GM12878 (cell line): ENCODE data around the gene MEAK7. TPM values are rescaled to one million over a fixed set of nuclear protein-coding genes. Genes with fewer than 3 reads are reported as not detected.
A peak's percentile ranks its signal among the peaks of the same experiment; 100 is the strongest.

Experiments used
- ATAC-seq: fragments of 200-7000 bp; cut with Tn5 transposase; 3 replicates; pipeline ENCODE4 v1.9.1; 2020; ENCODE audit warnings: mild to moderate bottlenecking, moderate library complexity
- BruUV-seq: library from RNA; stranded (reverse); fragments of 400-500 nt; replicated peaks from 2 replicates; lab custom pipeline; 2021; lab: Mats Ljungman, UMichigan
- CTCF ChIA-PET: fragments of 300-600 bp; sonication (Branson Sonifier 250); formaldehyde crosslinking; extraction: SDS; loops from one replicate; lab custom pipeline; 2021; ENCODE audit warnings: inconsistent platforms; lab: Yijun Ruan, JAX
- POLR2A ChIA-PET: fragments of 350-600 bp; formaldehyde crosslinking; extraction: SDS; loops from one replicate; lab custom pipeline; 2021; ENCODE audit warnings: inconsistent platforms; lab: Charles Lee
- RAD21 ChIA-PET: fragments of 300-600 bp; sonication (Branson Sonifier 250); formaldehyde crosslinking; loops from one replicate; lab custom pipeline; 2023; ENCODE audit warnings: antibody characterized with exemption; ENCODE audit not compliant: unreplicated experiment; lab: Charles Lee
- SMC1A ChIA-PET: fragments of 300-600 bp; sonication (Branson Sonifier 250); formaldehyde crosslinking; loops from one replicate; lab custom pipeline; 2023; ENCODE audit not compliant: unreplicated experiment, uncharacterized antibody; lab: Charles Lee
- DNase-seq: peaks from one replicate; pipeline ENCODE4 v3.0.0-alpha.2; 2011; ENCODE audit warnings: low read depth, low spot score
- FAIRE-seq: peaks from 3 replicates; lab custom pipeline; 2011; peaks lifted over from hg19 to GRCh38; lab: Jason Lieb, UNC
- H2AFZ ChIP-seq: 2 replicates; pipeline ENCODE4 v1.6.0; 2011; ENCODE audit warnings: low read depth, low read length, control low read depth; ENCODE audit not compliant: control insufficient read depth
- H3K27ac ChIP-seq: 2 replicates; pipeline ENCODE4 v1.5.1; 2011; ENCODE audit warnings: control low read depth; ENCODE audit not compliant: control insufficient read depth, insufficient read depth
- H3K27me3 ChIP-seq, 2 experiments: replicated peaks in 1 of 2; 2 replicates each; pipeline versions ENCODE4 v1.6.0 to v1.6.1; 2011; ENCODE audit warnings: low read length in 1 of 2; ENCODE audit not compliant: control insufficient read depth in 2 of 2, insufficient read depth in 2 of 2
- H3K36me3 ChIP-seq, 2 experiments: 2 replicates each; pipeline ENCODE4 v1.5.1; 2011; ENCODE audit warnings: low read length in 1 of 2; ENCODE audit not compliant: control insufficient read depth in 2 of 2, insufficient read depth in 2 of 2
- H3K4me1 ChIP-seq: 2 replicates; pipeline ENCODE4 v1.6.1; 2011; ENCODE audit warnings: mild to moderate bottlenecking, low read length, moderate library complexity, mixed read lengths; ENCODE audit not compliant: control insufficient read depth, insufficient read depth
- H3K4me2 ChIP-seq: 2 replicates; pipeline ENCODE4 v1.6.0; 2011; ENCODE audit warnings: control low read depth; ENCODE audit not compliant: control insufficient read depth, insufficient read depth
- H3K4me3 ChIP-seq: fragments of 200-600 bp; sonication (generic); 2 replicates; pipeline ENCODE4 v1.5.1; 2016
- H3K79me2 ChIP-seq: 2 replicates; pipeline ENCODE4 v1.6.0; 2011; ENCODE audit warnings: low read length; ENCODE audit not compliant: control insufficient read depth, insufficient read depth
- H3K9ac ChIP-seq: 2 replicates; pipeline ENCODE4 v1.8.0; 2011; ENCODE audit warnings: low read length, control low read depth, mixed read lengths; ENCODE audit not compliant: control insufficient read depth, insufficient read depth
- H3K9me3 ChIP-seq: replicated peaks from 3 replicates; pipeline ENCODE4 v1.5.1; 2011; ENCODE audit warnings: mild to moderate bottlenecking, low read length; ENCODE audit not compliant: control insufficient read depth, insufficient read depth
- H4K20me1 ChIP-seq: 2 replicates; pipeline ENCODE4 v1.6.0; 2011; ENCODE audit not compliant: control insufficient read depth, insufficient read depth
- BHLHE40 ChIP-seq, 2 experiments: fragments of 450-650 bp in 1 of 2; IDR thresholded peaks; 2 replicates each; pipeline ENCODE4 v1.6.1; 2011 to 2017; ENCODE audit warnings: low read depth in 2 of 2, borderline replicate concordance in 1 of 2, improper control_type of control experiment in 1 of 2, low read length in 1 of 2, mild to moderate bottlenecking in 1 of 2
- EGR1 ChIP-seq, 2 experiments: IDR thresholded peaks; 1 replicate in 1 of 2; 2 replicates in 1 of 2; pipeline ENCODE4 v1.6.1; 2011 to 2012; ENCODE audit warnings: low read depth in 2 of 2, low read length in 2 of 2, borderline replicate concordance in 1 of 2, mild to moderate bottlenecking in 1 of 2, moderate library complexity in 1 of 2
- GATAD2B ChIP-seq: fragments of 450-650 bp; conservative IDR thresholded peaks from 2 replicates; pipeline ENCODE4 v1.6.1; 2017; ENCODE audit warnings: low read depth, mild to moderate bottlenecking, moderate library complexity
- MEF2B ChIP-seq: fragments of 450-650 bp; IDR thresholded peaks from 2 replicates; pipeline ENCODE4 v1.6.1; 2018; ENCODE audit warnings: mild to moderate bottlenecking, moderate library complexity; ENCODE audit not compliant: partially characterized antibody, poor library complexity, severe bottlenecking
- WGBS: methylation state at CpG from one replicate; pipeline ENCODE4 v1.1.6; 2016; ENCODE audit warnings: low lambda C conversion rate; ENCODE audit not compliant: insufficient replicate concordance, insufficient coverage; ENCODE audit errors: missing lambda C conversion rate; 5-methylcytosine and 5-hydroxymethylcytosine counted together
- in situ Hi-C: fragments of 300-500 bp; cut with MboI; formaldehyde crosslinking; loops from 9 replicates; pipeline ENCODE4 v1.14.3; 2018; ENCODE audit warnings: mixed read lengths
- intact Hi-C: fragments of 100-400 bp; cut with micrococcal nuclease; formaldehyde crosslinking; loops from one replicate; pipeline ENCODE4 v1.14.2; 2022; ENCODE audit not compliant: unreplicated experiment
- polyA plus RNA-seq, 11 experiments: library from polyadenylated mRNA; depleted of rRNA in 4 of 11; unstranded in 6 of 11; stranded (reverse) in 5 of 11; fragments of >200 nt; fragmentation: Nextera tagmentation in 4 of 11; fragmentation: Illumina TruSeq in 1 of 11; extraction: Ambion mirVana in 4 of 11; extraction: Trizol in 1 of 11; gene quantifications; 1 replicate in 1 of 11; 2 replicates in 10 of 11; pipeline versions ENCODE4 v1.2.1 to v1.2.3, GENCODE V29; 2011 to 2016; ENCODE audit warnings: inconsistent platforms in 2 of 11, missing spikeins in 2 of 11, low read depth in 1 of 11
- total RNA-seq, 4 experiments: library from RNA; depleted of rRNA in 3 of 4; stranded (reverse); fragments of >200 nt in 3 of 4; fragmentation: Illumina TruSeq in 1 of 4; extraction: Trizol in 1 of 4; gene quantifications; 2 replicates each; pipeline versions ENCODE4 v1.2.1 to v1.2.3, GENCODE V29; 2013 to 2021
- TF ChIP-seq, protein P1 (sequence below), 3 experiments: IDR thresholded peaks in 2 of 3; conservative IDR thresholded peaks in 1 of 3; 2 replicates each; pipeline ENCODE4 v1.5.1; 2011; ENCODE audit warnings: low read depth in 3 of 3, low read length in 3 of 3, mild to moderate bottlenecking in 3 of 3, control low read depth in 2 of 3, moderate library complexity in 2 of 3, inconsistent platforms in 1 of 3, mixed read lengths in 1 of 3; ENCODE audit not compliant: control insufficient read depth in 2 of 3, insufficient read depth in 1 of 3; ENCODE audit errors: extremely low read depth in 1 of 3

The MEAK7 gene
- total and polyA plus RNA-seq, 10 of the 15 experiments (the other 5 are each of a cell fraction or from before 2014, with no cell fraction given), result 1.4 to 11.9 (median 6.4) TPM

DNA sequence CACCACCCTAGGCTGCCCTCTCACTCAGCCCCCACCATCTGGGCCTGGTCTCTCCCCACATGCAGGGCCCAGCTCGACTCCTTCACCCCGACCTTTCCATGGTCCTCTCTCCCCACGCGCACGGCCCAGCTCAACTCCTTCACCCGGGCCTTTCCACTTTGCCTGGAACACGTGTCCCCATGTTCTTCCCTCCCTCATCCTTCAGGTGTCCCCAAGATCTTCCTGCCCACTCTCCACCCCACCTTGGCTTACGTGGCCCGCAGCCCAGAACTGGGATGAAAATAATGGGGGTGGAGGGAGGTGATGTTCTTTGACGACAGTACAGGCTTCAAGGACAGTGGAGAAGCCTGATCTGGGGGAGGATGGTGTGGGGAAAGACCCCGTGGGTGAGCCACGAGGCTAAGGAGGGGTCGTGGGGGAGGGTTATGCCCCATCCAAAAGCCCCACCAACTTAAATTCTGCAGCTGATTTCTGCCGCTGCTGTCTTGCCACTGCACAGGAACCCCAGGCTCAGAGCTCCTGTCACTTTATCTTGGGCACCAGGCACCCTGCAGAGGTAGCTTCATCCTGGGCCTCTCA lies 9.9 kb upstream of the MEAK7 start (continued):
- TF ChIP-seq, protein P1, sequence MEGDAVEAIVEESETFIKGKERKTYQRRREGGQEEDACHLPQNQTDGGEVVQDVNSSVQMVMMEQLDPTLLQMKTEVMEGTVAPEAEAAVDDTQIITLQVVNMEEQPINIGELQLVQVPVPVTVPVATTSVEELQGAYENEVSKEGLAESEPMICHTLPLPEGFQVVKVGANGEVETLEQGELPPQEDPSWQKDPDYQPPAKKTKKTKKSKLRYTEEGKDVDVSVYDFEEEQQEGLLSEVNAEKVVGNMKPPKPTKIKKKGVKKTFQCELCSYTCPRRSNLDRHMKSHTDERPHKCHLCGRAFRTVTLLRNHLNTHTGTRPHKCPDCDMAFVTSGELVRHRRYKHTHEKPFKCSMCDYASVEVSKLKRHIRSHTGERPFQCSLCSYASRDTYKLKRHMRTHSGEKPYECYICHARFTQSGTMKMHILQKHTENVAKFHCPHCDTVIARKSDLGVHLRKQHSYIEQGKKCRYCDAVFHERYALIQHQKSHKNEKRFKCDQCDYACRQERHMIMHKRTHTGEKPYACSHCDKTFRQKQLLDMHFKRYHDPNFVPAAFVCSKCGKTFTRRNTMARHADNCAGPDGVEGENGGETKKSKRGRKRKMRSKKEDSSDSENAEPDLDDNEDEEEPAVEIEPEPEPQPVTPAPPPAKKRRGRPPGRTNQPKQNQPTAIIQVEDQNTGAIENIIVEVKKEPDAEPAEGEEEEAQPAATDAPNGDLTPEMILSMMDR (IDR thresholded peaks at IDR 0.05 in 2 of 3, conservative IDR thresholded peaks at IDR 0.05 in 1 of 3; ENCODE audit: control insufficient read depth in 2 of 3, extremely low read depth in 1 of 3, insufficient read depth in 1 of 3, low read depth in 3 of 3, low read length in 3 of 3), result no peak
- TF ChIP-seq BHLHE40 (IDR thresholded peaks at IDR 0.05; ENCODE audit: borderline replicate concordance in 1 of 2, low read depth in 2 of 2, low read length in 1 of 2), result no peak
- TF ChIP-seq MEF2B, result no peak
- TF ChIP-seq, all 136 proteins: peak for 14

DNA sequence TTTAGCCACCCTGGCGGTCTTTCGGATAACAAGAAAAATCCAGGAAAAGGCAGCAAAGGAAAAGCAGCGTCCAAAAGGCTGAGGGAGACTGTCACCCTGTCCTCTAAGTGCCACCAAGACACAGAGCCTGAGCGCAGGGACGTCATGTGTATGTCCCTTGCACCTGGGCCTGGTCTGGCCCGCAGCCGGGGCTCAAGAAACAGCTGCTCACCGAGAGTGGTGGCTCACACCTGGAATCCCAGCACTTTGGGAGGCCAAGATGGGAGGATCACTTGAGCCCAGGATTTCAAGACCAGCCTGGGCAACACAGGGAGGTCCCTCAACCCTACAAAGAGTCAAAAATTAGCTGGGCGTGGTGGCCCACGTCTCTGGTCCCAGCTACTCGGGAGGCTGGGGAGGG lies 9.2 kb upstream of the MEAK7 start:
- 91% methylated on average over 10 of the region's 11 CpGs for WGBS
- Histone ChIP-seq H3K9ac (peak overlapping the region; percentile 92), H3K27ac (peak overlapping the region; percentile 99), H2AFZ (no peak overlapping the region; the same call in 1 of the 2 replicates), H4K20me1 (no peaks in the 10 kb centered on the region), H3K9me3 (no peaks in the 10 kb centered on the region), H3K4me1 (peaks cover 43% of the 10 kb centered on the region), H3K36me3 (no peaks in the 10 kb centered on the region), H3K4me3 (no peak overlapping the region), H3K79me2 (peaks cover 2% of the 10 kb centered on the region; the same call in 1 of the 2 replicates), H3K4me2 (no peak overlapping the region), H3K27me3 (no peaks in the 10 kb centered on the region)
- no peak for DNase-seq
- in situ Hi-C loops (loop anchor here (5.0 to 25.0 kb wide), 3 partner anchors 109 to 449 kb away; no protein-coding TSS in a partner anchor), intact Hi-C loops (loop anchor here (2.0 kb wide), 2 partner anchors 49 to 103 kb away; no protein-coding TSS in a partner anchor)
- FAIRE-seq, result no peak
- BruUV-seq, result no TSS peak
- ChIA-PET SMC1A (interaction anchor here (0.6 to 13.2 kb wide), 17 partner anchors 15 to 457 kb away, joined by 3 to 183 read pairs (median 11); partner anchors contain the start of gene COTL1), RAD21 (interaction anchor here (1.1 to 6.6 kb wide), 6 partner anchors 20 to 214 kb away, joined by 3 to 194 read pairs (median 50); partner anchors contain the start of gene COTL1), CTCF (interaction anchor here (0.6 to 11.6 kb wide), 23 partner anchors 8 to 439 kb away, joined by 3 to 299 read pairs (median 4); partner anchors contain the start of gene COTL1), POLR2A (interaction anchor here (0.6 to 5.8 kb wide), 11 partner anchors 15 to 470 kb away, joined by 3 to 60 read pairs (median 5); no protein-coding TSS in a partner anchor)
- TF ChIP-seq GATAD2B (0 out of 2 replicates have a peak, but pooled peaks have one; percentile 16), EGR1 (IDR thresholded peaks at IDR 0.05; ENCODE audit: borderline replicate concordance in 1 of 2, low read depth in 2 of 2, low read length in 2 of 2) (no peak)
- ATAC-seq, result no peak
